ENCODE measurements around the gene USP17L13.
A peak's percentile ranks its signal among the peaks of the same experiment; 100 is the strongest.
"Not testable (repeated sequence)": the region's sequence is repeated elsewhere in the genome, so short reads cannot be mapped to it uniquely, and the experiment has no call there.

Gene USP17L13

GRCh38 chr4:9243579-9243978, 18.9 kb downstream of the USP17L13 start, which contains the start of gene USP17L17:
Gene USP17L17 (plus strand): TSS chr4:9243879. CDS start chr4:9243879, 0 bp downstream.
- not testable (repeated sequence) for H3K14ac ChIP-seq (ENCODE audit: low read length); H3K36me3 ChIP-seq (ENCODE audit: control insufficient read depth in 1 of 2, insufficient read depth in 2 of 2, low read length in 2 of 2); H3K27me3 ChIP-seq (ENCODE audit: insufficient read depth, low read length); H4K8ac ChIP-seq (ENCODE audit: low read depth, low read length); H2AFZ ChIP-seq (ENCODE audit: insufficient read depth, low read length, poor library complexity); H2AK5ac ChIP-seq (ENCODE audit: low read length); H4K91ac ChIP-seq (ENCODE audit: low read depth, low read length); H3K9me3 ChIP-seq (ENCODE audit: insufficient read depth, low read depth, low read length); H3K4me2 ChIP-seq (ENCODE audit: low read length); H3K9ac ChIP-seq (ENCODE audit: low read length); H3K23ac ChIP-seq (ENCODE audit: low read length); H3K4me1 ChIP-seq (ENCODE audit: control insufficient read depth in 1 of 2, insufficient read depth in 2 of 2, low read length in 2 of 2); H4K12ac ChIP-seq (ENCODE audit: low read depth, low read length); H3K18ac ChIP-seq (ENCODE audit: low read length); H3K79me1 ChIP-seq (ENCODE audit: low read length); H2BK5ac ChIP-seq (ENCODE audit: low read depth, low read length, poor library complexity); H2BK120ac ChIP-seq (ENCODE audit: insufficient read depth, low read length, poor library complexity); H3K4me3 ChIP-seq (ENCODE audit: low read depth, low read length); H3K4ac ChIP-seq (ENCODE audit: low read depth, low read length); H3K79me2 ChIP-seq (ENCODE audit: control insufficient read depth, insufficient read depth, low read length, poor library complexity); H3K27ac ChIP-seq (ENCODE audit: low read depth, low read length); H2BK12ac ChIP-seq (ENCODE audit: low read length); DNase-seq
- WGBS (ENCODE audit: extremely low coverage, insufficient coverage, insufficient read length), result no CpG with 5 or more reads among the region's 14 CpGs

GRCh38 chr4:9247953-9248680, 23.4 kb downstream of the USP17L13 start, which contains the start of gene USP17L18:
Gene USP17L18 (plus strand): TSS chr4:9248630. CDS start chr4:9248630, 0 bp downstream.
- not testable (repeated sequence) for H4K91ac ChIP-seq (ENCODE audit: low read depth, low read length); H3K4ac ChIP-seq (ENCODE audit: low read depth, low read length); H3K79me2 ChIP-seq (ENCODE audit: control insufficient read depth, insufficient read depth, low read length, poor library complexity); H3K27me3 ChIP-seq (ENCODE audit: insufficient read depth, low read length); H2BK5ac ChIP-seq (ENCODE audit: low read depth, low read length, poor library complexity); H2AK5ac ChIP-seq (ENCODE audit: low read length); H2BK12ac ChIP-seq (ENCODE audit: low read length); H3K36me3 ChIP-seq (ENCODE audit: control insufficient read depth in 1 of 2, insufficient read depth in 2 of 2, low read length in 2 of 2); H3K4me1 ChIP-seq (ENCODE audit: control insufficient read depth in 1 of 2, insufficient read depth in 2 of 2, low read length in 2 of 2); H3K9ac ChIP-seq (ENCODE audit: low read length); H3K79me1 ChIP-seq (ENCODE audit: low read length); H3K18ac ChIP-seq (ENCODE audit: low read length); H3K4me3 ChIP-seq (ENCODE audit: low read depth, low read length); H2BK120ac ChIP-seq (ENCODE audit: insufficient read depth, low read length, poor library complexity); H4K12ac ChIP-seq (ENCODE audit: low read depth, low read length); H3K4me2 ChIP-seq (ENCODE audit: low read length); H2AFZ ChIP-seq (ENCODE audit: insufficient read depth, low read length, poor library complexity); H3K27ac ChIP-seq (ENCODE audit: low read depth, low read length); H3K23ac ChIP-seq (ENCODE audit: low read length); H4K8ac ChIP-seq (ENCODE audit: low read depth, low read length); H3K9me3 ChIP-seq (ENCODE audit: insufficient read depth, low read depth, low read length); H3K14ac ChIP-seq (ENCODE audit: low read length)
- peak; percentile 0 to 1 for DNase-seq
- WGBS (ENCODE audit: extremely low coverage, insufficient coverage, insufficient read length), result 100% methylated on average over 3 of the region's 26 CpGs

GRCh38 chr4:9253078-9253477, 28.4 kb downstream of the USP17L13 start, which contains the start of gene USP17L19:
Gene USP17L19 (plus strand): TSS chr4:9253378. CDS start chr4:9253378, 0 bp downstream.
- H3K4ac ChIP-seq (ENCODE audit: low read depth, low read length); H3K79me2 ChIP-seq (ENCODE audit: control insufficient read depth, insufficient read depth, low read length, poor library complexity): not testable (repeated sequence)

GRCh38 chr4:9257824-9258223, 33.1 kb downstream of the USP17L13 start, which contains the start of gene USP17L20:
Gene USP17L20 (plus strand): TSS chr4:9258124. CDS start chr4:9258124, 0 bp downstream.
- H3K18ac ChIP-seq (ENCODE audit: low read length); H3K4me3 ChIP-seq (ENCODE audit: low read depth, low read length); H2BK120ac ChIP-seq (ENCODE audit: insufficient read depth, low read length, poor library complexity); H3K79me1 ChIP-seq (ENCODE audit: low read length); H3K4me1 ChIP-seq (ENCODE audit: control insufficient read depth in 1 of 2, insufficient read depth in 2 of 2, low read length in 2 of 2); H3K23ac ChIP-seq (ENCODE audit: low read length); H2BK5ac ChIP-seq (ENCODE audit: low read depth, low read length, poor library complexity); H3K79me2 ChIP-seq (ENCODE audit: control insufficient read depth, insufficient read depth, low read length, poor library complexity); H3K27ac ChIP-seq (ENCODE audit: low read depth, low read length); H2BK12ac ChIP-seq (ENCODE audit: low read length); H3K4me2 ChIP-seq (ENCODE audit: low read length); DNase-seq; H4K8ac ChIP-seq (ENCODE audit: low read depth, low read length); H4K91ac ChIP-seq (ENCODE audit: low read depth, low read length); H3K36me3 ChIP-seq (ENCODE audit: control insufficient read depth in 1 of 2, insufficient read depth in 2 of 2, low read length in 2 of 2); H3K27me3 ChIP-seq (ENCODE audit: insufficient read depth, low read length); H3K4ac ChIP-seq (ENCODE audit: low read depth, low read length); H3K9me3 ChIP-seq (ENCODE audit: insufficient read depth, low read depth, low read length); H2AFZ ChIP-seq (ENCODE audit: insufficient read depth, low read length, poor library complexity); H3K9ac ChIP-seq (ENCODE audit: low read length); H3K14ac ChIP-seq (ENCODE audit: low read length); H4K12ac ChIP-seq (ENCODE audit: low read depth, low read length); H2AK5ac ChIP-seq (ENCODE audit: low read length): not testable (repeated sequence)
- WGBS (ENCODE audit: extremely low coverage, insufficient coverage, insufficient read length), result no CpG with 5 or more reads among the region's 15 CpGs

More at GRCh38 chr4:9253078-9253477, 28.4 kb downstream of the USP17L13 start, which contains the start of gene USP17L19:
- H4K8ac ChIP-seq (ENCODE audit: low read depth, low read length); H3K18ac ChIP-seq (ENCODE audit: low read length); H3K9me3 ChIP-seq (ENCODE audit: insufficient read depth, low read depth, low read length); H2AFZ ChIP-seq (ENCODE audit: insufficient read depth, low read length, poor library complexity); H3K4me3 ChIP-seq (ENCODE audit: low read depth, low read length); H2BK5ac ChIP-seq (ENCODE audit: low read depth, low read length, poor library complexity); DNase-seq; H3K79me1 ChIP-seq (ENCODE audit: low read length); H2BK120ac ChIP-seq (ENCODE audit: insufficient read depth, low read length, poor library complexity); H4K91ac ChIP-seq (ENCODE audit: low read depth, low read length); H4K12ac ChIP-seq (ENCODE audit: low read depth, low read length); H3K14ac ChIP-seq (ENCODE audit: low read length); H3K4me1 ChIP-seq (ENCODE audit: control insufficient read depth in 1 of 2, insufficient read depth in 2 of 2, low read length in 2 of 2); H2BK12ac ChIP-seq (ENCODE audit: low read length); H3K27me3 ChIP-seq (ENCODE audit: insufficient read depth, low read length); H3K27ac ChIP-seq (ENCODE audit: low read depth, low read length); H3K4me2 ChIP-seq (ENCODE audit: low read length); H3K23ac ChIP-seq (ENCODE audit: low read length); H3K9ac ChIP-seq (ENCODE audit: low read length); H3K36me3 ChIP-seq (ENCODE audit: control insufficient read depth in 1 of 2, insufficient read depth in 2 of 2, low read length in 2 of 2); H2AK5ac ChIP-seq (ENCODE audit: low read length): not testable (repeated sequence)
- WGBS (ENCODE audit: extremely low coverage, insufficient coverage, insufficient read length), result no CpG with 5 or more reads among the region's 13 CpGs
